ENCODE data around the gene LRRC49. TPM values are rescaled to one million over a fixed set of nuclear protein-coding genes. Genes with fewer than 3 reads are reported as not detected.

The LRRC49 gene
- total and polyA plus RNA-seq, 2 experiments from 2014 or later, result 8.5 to 14.6 TPM

- Histone ChIP-seq H3F3A (replicated peaks; ENCODE audit: low read depth) (no peaks in the 10 kb centered on the region), H3K4me2 (no peak overlapping the region), H3K36me3 (ENCODE audit: insufficient read depth) (no peaks in the 10 kb centered on the region), H3K9me2 (ENCODE audit: insufficient read depth) (no peaks in the 10 kb centered on the region), H3K4me1 (ENCODE audit: insufficient read depth) (peaks cover 16% of the 10 kb centered on the region; the same call in 1 of the 2 replicates), H3K79me2 (replicated peaks; ENCODE audit: insufficient read depth) (no peaks in the 10 kb centered on the region), H3K27me3 (ENCODE audit: insufficient read depth) (no peaks in the 10 kb centered on the region), H3K27ac (ENCODE audit: low read depth) (no peak overlapping the region), H4K20me1 (replicated peaks; ENCODE audit: insufficient read depth) (no peaks in the 10 kb centered on the region), H3K4me3 (no peak overlapping the region), H2AFZ (no peak overlapping the region)
- Mint-ChIP-seq H3K4me3 (no peak overlapping the region), H3K27me3 (ENCODE audit: insufficient read depth, low read depth, poor library complexity) (no peaks in the 10 kb centered on the region), H3K9me3 (no peaks in the 10 kb centered on the region), H3K27ac (0 out of 2 replicates have a peak overlapping the region, but pooled peaks have one; percentile 3), H3K36me3 (ENCODE audit: low read depth) (peaks cover 3% of the 10 kb centered on the region; the same call in 1 of the 3 replicates), H3K4me1 (peaks cover 18% of the 10 kb centered on the region)
- TF ChIP-seq NANOG (IDR thresholded peaks at IDR 0.05; ENCODE audit: borderline replicate concordance) (no peak), CREB1 (CRISPR knock-in tag; IDR thresholded peaks at IDR 0.05; ENCODE audit: low read depth) (no peak), EZH2 (IDR thresholded peaks at IDR 0.05; ENCODE audit: low read depth, unreplicated experiment) (no peak), POLR2AphosphoS5 (IDR thresholded peaks at IDR 0.05; ENCODE audit: low read depth) (no peak), JUNB (IDR thresholded peaks at IDR 0.05; ENCODE audit: unreplicated experiment) (no peak), STAT1 (IDR thresholded peaks at IDR 0.05; ENCODE audit: unreplicated experiment) (no peak), EZH2phosphoT487 (IDR thresholded peaks at IDR 0.05; ENCODE audit: unreplicated experiment) (no peak), ZNF462 (CRISPR knock-in tag; IDR thresholded peaks at IDR 0.05) (no peak), ZNF114 (CRISPR knock-in tag; IDR thresholded peaks at IDR 0.05) (no peak), ZNF331 (CRISPR knock-in tag; IDR thresholded peaks at IDR 0.05; ENCODE audit: low read depth) (no peak)
- TF ChIP-seq, protein P1, sequence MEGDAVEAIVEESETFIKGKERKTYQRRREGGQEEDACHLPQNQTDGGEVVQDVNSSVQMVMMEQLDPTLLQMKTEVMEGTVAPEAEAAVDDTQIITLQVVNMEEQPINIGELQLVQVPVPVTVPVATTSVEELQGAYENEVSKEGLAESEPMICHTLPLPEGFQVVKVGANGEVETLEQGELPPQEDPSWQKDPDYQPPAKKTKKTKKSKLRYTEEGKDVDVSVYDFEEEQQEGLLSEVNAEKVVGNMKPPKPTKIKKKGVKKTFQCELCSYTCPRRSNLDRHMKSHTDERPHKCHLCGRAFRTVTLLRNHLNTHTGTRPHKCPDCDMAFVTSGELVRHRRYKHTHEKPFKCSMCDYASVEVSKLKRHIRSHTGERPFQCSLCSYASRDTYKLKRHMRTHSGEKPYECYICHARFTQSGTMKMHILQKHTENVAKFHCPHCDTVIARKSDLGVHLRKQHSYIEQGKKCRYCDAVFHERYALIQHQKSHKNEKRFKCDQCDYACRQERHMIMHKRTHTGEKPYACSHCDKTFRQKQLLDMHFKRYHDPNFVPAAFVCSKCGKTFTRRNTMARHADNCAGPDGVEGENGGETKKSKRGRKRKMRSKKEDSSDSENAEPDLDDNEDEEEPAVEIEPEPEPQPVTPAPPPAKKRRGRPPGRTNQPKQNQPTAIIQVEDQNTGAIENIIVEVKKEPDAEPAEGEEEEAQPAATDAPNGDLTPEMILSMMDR (conservative IDR thresholded peaks at IDR 0.05; ENCODE audit: low read depth in 2 of 2), result no peak
- TF ChIP-seq, protein P2, sequence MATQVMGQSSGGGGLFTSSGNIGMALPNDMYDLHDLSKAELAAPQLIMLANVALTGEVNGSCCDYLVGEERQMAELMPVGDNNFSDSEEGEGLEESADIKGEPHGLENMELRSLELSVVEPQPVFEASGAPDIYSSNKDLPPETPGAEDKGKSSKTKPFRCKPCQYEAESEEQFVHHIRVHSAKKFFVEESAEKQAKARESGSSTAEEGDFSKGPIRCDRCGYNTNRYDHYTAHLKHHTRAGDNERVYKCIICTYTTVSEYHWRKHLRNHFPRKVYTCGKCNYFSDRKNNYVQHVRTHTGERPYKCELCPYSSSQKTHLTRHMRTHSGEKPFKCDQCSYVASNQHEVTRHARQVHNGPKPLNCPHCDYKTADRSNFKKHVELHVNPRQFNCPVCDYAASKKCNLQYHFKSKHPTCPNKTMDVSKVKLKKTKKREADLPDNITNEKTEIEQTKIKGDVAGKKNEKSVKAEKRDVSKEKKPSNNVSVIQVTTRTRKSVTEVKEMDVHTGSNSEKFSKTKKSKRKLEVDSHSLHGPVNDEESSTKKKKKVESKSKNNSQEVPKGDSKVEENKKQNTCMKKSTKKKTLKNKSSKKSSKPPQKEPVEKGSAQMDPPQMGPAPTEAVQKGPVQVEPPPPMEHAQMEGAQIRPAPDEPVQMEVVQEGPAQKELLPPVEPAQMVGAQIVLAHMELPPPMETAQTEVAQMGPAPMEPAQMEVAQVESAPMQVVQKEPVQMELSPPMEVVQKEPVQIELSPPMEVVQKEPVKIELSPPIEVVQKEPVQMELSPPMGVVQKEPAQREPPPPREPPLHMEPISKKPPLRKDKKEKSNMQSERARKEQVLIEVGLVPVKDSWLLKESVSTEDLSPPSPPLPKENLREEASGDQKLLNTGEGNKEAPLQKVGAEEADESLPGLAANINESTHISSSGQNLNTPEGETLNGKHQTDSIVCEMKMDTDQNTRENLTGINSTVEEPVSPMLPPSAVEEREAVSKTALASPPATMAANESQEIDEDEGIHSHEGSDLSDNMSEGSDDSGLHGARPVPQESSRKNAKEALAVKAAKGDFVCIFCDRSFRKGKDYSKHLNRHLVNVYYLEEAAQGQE (IDR thresholded peaks at IDR 0.05; ENCODE audit: unreplicated experiment), result no peak
- TF ChIP-seq, protein P3, sequence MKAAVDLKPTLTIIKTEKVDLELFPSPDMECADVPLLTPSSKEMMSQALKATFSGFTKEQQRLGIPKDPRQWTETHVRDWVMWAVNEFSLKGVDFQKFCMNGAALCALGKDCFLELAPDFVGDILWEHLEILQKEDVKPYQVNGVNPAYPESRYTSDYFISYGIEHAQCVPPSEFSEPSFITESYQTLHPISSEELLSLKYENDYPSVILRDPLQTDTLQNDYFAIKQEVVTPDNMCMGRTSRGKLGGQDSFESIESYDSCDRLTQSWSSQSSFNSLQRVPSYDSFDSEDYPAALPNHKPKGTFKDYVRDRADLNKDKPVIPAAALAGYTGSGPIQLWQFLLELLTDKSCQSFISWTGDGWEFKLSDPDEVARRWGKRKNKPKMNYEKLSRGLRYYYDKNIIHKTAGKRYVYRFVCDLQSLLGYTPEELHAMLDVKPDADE (IDR thresholded peaks at IDR 0.05), result no peak
- no peak for DNase-seq (ENCODE audit: low spot score)
- no peak for ATAC-seq
These were observed 158.9 kb downstream of the LRRC49 start for GRCh38 chr15:71051539-71051938.

Measured in GM23338 (cell line).